DOHH2 (cell line): Measurements from ENCODE around the gene BAG5.

ENCODE experiments used
- H3F3A ChIP-seq: fragments of 200-600 bp; sonication (generic), shearing (Covaris generic); 2 replicates; pipeline ENCODE4 v1.6.0; 2016; ENCODE audit warnings: antibody characterized with exemption, mild to moderate bottlenecking; ENCODE audit not compliant: control insufficient read depth, insufficient read depth
- H3K27ac ChIP-seq: fragments of 200-600 bp; sonication (generic); 2 replicates; pipeline ENCODE4 v1.5.1; 2014; ENCODE audit warnings: low read depth, mild to moderate bottlenecking, low read length, moderate library complexity
- H3K27me3 ChIP-seq: fragments of 200-600 bp; sonication (generic); 2 replicates; pipeline ENCODE4 v1.6.1; 2014; ENCODE audit warnings: mild to moderate bottlenecking, low read length, mixed read lengths; ENCODE audit not compliant: control insufficient read depth
- H3K36me3 ChIP-seq: fragments of 200-600 bp; sonication (generic); 2 replicates; pipeline ENCODE4 v1.6.1; 2014; ENCODE audit warnings: mild to moderate bottlenecking, low read length, moderate library complexity, mixed read lengths; ENCODE audit not compliant: control insufficient read depth
- H3K4me1 ChIP-seq: fragments of 200-600 bp; sonication (generic); 2 replicates; pipeline ENCODE4 v1.6.1; 2014; ENCODE audit warnings: mild to moderate bottlenecking, low read length, mixed read lengths; ENCODE audit not compliant: control insufficient read depth
- H3K4me2 ChIP-seq: fragments of 200-600 bp; sonication (generic); 2 replicates; pipeline ENCODE4 v1.6.0; 2014; ENCODE audit warnings: mild to moderate bottlenecking, low read length, moderate library complexity
- H3K4me3 ChIP-seq: fragments of 200-600 bp; sonication (generic); 2 replicates; pipeline ENCODE4 v1.5.1; 2014; ENCODE audit warnings: mild to moderate bottlenecking, low read length, mixed read lengths
- H3K79me2 ChIP-seq: fragments of 200-600 bp; sonication (generic); 2 replicates; pipeline ENCODE4 v1.6.1; 2014; ENCODE audit warnings: mild to moderate bottlenecking, low read length, mixed read lengths; ENCODE audit not compliant: control insufficient read depth
- H3K9me2 ChIP-seq: fragments of 200-600 bp; sonication (generic); replicated peaks from 2 replicates; pipeline ENCODE4 v1.6.1; 2014; ENCODE audit warnings: mild to moderate bottlenecking, low read length, mixed read lengths; ENCODE audit not compliant: control insufficient read depth
- H3K9me3 ChIP-seq: fragments of 200-600 bp; sonication (generic); 2 replicates; pipeline ENCODE4 v1.6.1; 2014; ENCODE audit warnings: antibody characterized with exemption, low read length, mixed read lengths; ENCODE audit not compliant: control insufficient read depth, insufficient read depth
- H4K20me1 ChIP-seq: fragments of 200-600 bp; sonication (generic); 2 replicates; pipeline ENCODE4 v1.6.0; 2014; ENCODE audit warnings: low read depth, mild to moderate bottlenecking, antibody characterized with exemption, low read length, moderate library complexity; ENCODE audit not compliant: control insufficient read depth, insufficient read depth
- CTCF ChIP-seq: fragments of 200-600 bp; sonication (generic); IDR thresholded peaks from one replicate; pipeline ENCODE4 v1.5.1; 2014; ENCODE audit warnings: antibody characterized with exemption, mild to moderate bottlenecking, low read depth, low read length; ENCODE audit not compliant: poor library complexity, severe bottlenecking
- EZH2phosphoT487 ChIP-seq: fragments of 200-600 bp; sonication (generic); IDR thresholded peaks from 2 replicates; pipeline ENCODE4 v1.6.1; 2017; ENCODE audit warnings: borderline replicate concordance, mild to moderate bottlenecking, antibody characterized with exemption, low read length, moderate library complexity, mixed read lengths

Gene BAG5

GRCh38 chr14:103549361-103550311 is 12.8 kb downstream of the BAG5 start:
- H3K9me2 ChIP-seq = no peaks in the 10 kb centered on the region
- H3K36me3 ChIP-seq = no peaks in the 10 kb centered on the region
- H3F3A ChIP-seq = no peaks in the 10 kb centered on the region
- H3K4me2 ChIP-seq = no peak overlapping the region
- H3K4me1 ChIP-seq = peaks cover 7% of the 10 kb centered on the region
- peaks cover 4% of the 10 kb centered on the region; the same call in 1 of the 2 replicates for H4K20me1 ChIP-seq
- H3K4me3 ChIP-seq = no peak overlapping the region
- TF ChIP-seq CTCF (no peak), EZH2phosphoT487 (no peak)
- no peak overlapping the region for H3K27ac ChIP-seq
- no peaks in the 10 kb centered on the region for H3K79me2 ChIP-seq
- no peaks in the 10 kb centered on the region for H3K27me3 ChIP-seq
- H3K9me3 ChIP-seq = no peaks in the 10 kb centered on the region

- Histone ChIP-seq H3K9me3 (no peaks in the 10 kb centered on the region), H3K27ac (no peak overlapping the region), H3K9me2 (no peaks in the 10 kb centered on the region), H3F3A (no peaks in the 10 kb centered on the region), H3K36me3 (no peaks in the 10 kb centered on the region), H3K79me2 (no peaks in the 10 kb centered on the region), H3K4me2 (no peak overlapping the region), H3K4me1 (peaks cover 7% of the 10 kb centered on the region), H3K4me3 (no peak overlapping the region), H3K27me3 (no peaks in the 10 kb centered on the region), H4K20me1 (no peaks in the 10 kb centered on the region)
- no peak for TF ChIP-seq EZH2phosphoT487
These were observed 13.8 kb downstream of the BAG5 start for GRCh38 chr14:103548463-103549351.

- no peak overlapping the region for H3K27ac ChIP-seq
- no peaks in the 10 kb centered on the region for H4K20me1 ChIP-seq
- no peaks in the 10 kb centered on the region for H3K27me3 ChIP-seq
- no peak overlapping the region for H3K4me2 ChIP-seq
- no peaks in the 10 kb centered on the region for H3K9me2 ChIP-seq
- H3K36me3 ChIP-seq = no peaks in the 10 kb centered on the region
- H3K9me3 ChIP-seq = no peaks in the 10 kb centered on the region
- H3K4me3 ChIP-seq = no peak overlapping the region
- no peaks in the 10 kb centered on the region for H3F3A ChIP-seq
- TF ChIP-seq CTCF (no peak), EZH2phosphoT487 (no peak)
- H3K4me1 ChIP-seq = peaks cover 7% of the 10 kb centered on the region
- H3K79me2 ChIP-seq = no peaks in the 10 kb centered on the region
These were observed 14.5 kb downstream of the BAG5 start for GRCh38 chr14:103547941-103548462.
